Tibial nerve (tissue), 4 donors: Measurements from ENCODE around the gene STAB2. TPM values are rescaled to one million over a fixed set of nuclear protein-coding genes. Genes with fewer than 3 reads are reported as not detected.

Source experiments
- DNase-seq, 2 donors: peaks; one replicate each; pipeline ENCODE4 v3.0.0-alpha.2; 2019; ENCODE audit warnings: low spot score in 2 of 2
- H3K27ac ChIP-seq, 4 donors: fragments of 200-600 bp; sonication (generic) in 3 of 4; one replicate each; pipeline ENCODE4 v1.5.1; 2017 to 2019; ENCODE audit warnings: mild to moderate bottlenecking in 1 of 4
- H3K27me3 ChIP-seq, 2 donors: fragments of 200-600 bp; sonication (generic) in 1 of 2; one replicate each; pipeline versions ENCODE4 v1.5.1 to v1.6.0; 2017 to 2019
- H3K36me3 ChIP-seq, 3 donors: fragments of 200-600 bp; sonication (generic); one replicate each; pipeline ENCODE4 v1.5.1; 2018 to 2019
- H3K4me1 ChIP-seq, 4 donors: fragments of 200-600 bp; sonication (generic) in 3 of 4; one replicate each; pipeline ENCODE4 v1.5.1; 2017 to 2019
- H3K4me3 ChIP-seq, 4 donors: fragments of 200-600 bp; sonication (generic) in 3 of 4; one replicate each; pipeline ENCODE4 v1.5.1; 2017 to 2019; ENCODE audit warnings: mild to moderate bottlenecking in 1 of 4, moderate library complexity in 1 of 4
- H3K9me3 ChIP-seq, 4 donors: fragments of 200-600 bp; sonication (generic) in 3 of 4; one replicate each; pipeline ENCODE4 v1.5.1; 2017 to 2019
- EP300 ChIP-seq, 2 donors: sonication (generic); formaldehyde crosslinking; IDR thresholded peaks; one replicate each; pipeline ENCODE4 v1.6.1; 2017; ENCODE audit warnings: antibody characterized with exemption in 2 of 2, mild to moderate bottlenecking in 1 of 2
- POLR2A ChIP-seq, 2 donors: fragments of 450-650 bp; IDR thresholded peaks; one replicate each; pipeline ENCODE4 v1.6.1; 2017; ENCODE audit warnings: antibody characterized with exemption in 2 of 2, mild to moderate bottlenecking in 2 of 2, moderate library complexity in 2 of 2
- WGBS, 2 donors: methylation state at CpG; one replicate each; pipeline ENCODE4 v1.1.5; 2018; 5-methylcytosine and 5-hydroxymethylcytosine counted together
- total RNA-seq, 4 donors: library from RNA; depleted of rRNA; stranded (reverse); fragments of >200 nt; gene quantifications; one replicate each; pipeline ENCODE4 v1.1.0, GENCODE V29; 2016
- TF ChIP-seq, protein P1 (sequence below), 5 experiments: fragments of 200-600 bp in 3 of 5; fragments of 450-650 bp in 2 of 5; sonication (generic) in 3 of 5; IDR thresholded peaks; one replicate each; pipeline ENCODE4 v1.5.1; 2016 to 2019; ENCODE audit warnings: antibody characterized with exemption in 5 of 5, mild to moderate bottlenecking in 3 of 5, moderate library complexity in 2 of 5

The STAB2 gene
- total RNA-seq, 4 donors from 2014 or later, result 0.20 TPM; not detected in 3

DNA sequence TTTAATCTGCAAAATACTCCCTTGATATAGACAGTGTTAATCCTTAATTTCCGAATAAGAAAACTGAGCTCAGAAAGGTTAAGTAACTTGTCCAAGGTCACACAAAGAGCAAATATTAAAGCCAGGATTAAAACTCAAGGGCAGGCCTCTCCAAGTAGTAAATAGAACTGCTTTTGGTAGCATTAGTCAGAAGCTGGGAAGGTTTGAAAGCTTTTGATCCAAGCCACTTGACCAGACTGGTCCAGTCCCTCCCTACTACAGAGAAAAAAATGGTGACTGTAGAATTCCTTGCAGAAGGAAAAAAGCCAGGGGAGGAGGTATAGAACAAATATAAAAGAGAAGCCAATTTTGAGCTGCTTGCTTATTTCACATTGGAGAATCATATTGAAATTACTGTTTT is 142.4 kb downstream of the STAB2 start:
- Histone ChIP-seq H3K9me3 (peaks cover 0 to 9% (median 0%) of the 10 kb centered on the region in 4 donors), H3K27ac (no peak overlapping the region), H3K4me1 (no peaks in the 10 kb centered on the region), H3K36me3 (no peaks in the 10 kb centered on the region), H3K4me3 (no peak overlapping the region), H3K27me3 (no peaks in the 10 kb centered on the region)
- no peak for DNase-seq
- WGBS, 2 donors, result 67 to 82% methylated on average over 1 of the region's 1 CpG
- TF ChIP-seq EP300 (IDR thresholded peaks at IDR 0.05), result no peak

DNA sequence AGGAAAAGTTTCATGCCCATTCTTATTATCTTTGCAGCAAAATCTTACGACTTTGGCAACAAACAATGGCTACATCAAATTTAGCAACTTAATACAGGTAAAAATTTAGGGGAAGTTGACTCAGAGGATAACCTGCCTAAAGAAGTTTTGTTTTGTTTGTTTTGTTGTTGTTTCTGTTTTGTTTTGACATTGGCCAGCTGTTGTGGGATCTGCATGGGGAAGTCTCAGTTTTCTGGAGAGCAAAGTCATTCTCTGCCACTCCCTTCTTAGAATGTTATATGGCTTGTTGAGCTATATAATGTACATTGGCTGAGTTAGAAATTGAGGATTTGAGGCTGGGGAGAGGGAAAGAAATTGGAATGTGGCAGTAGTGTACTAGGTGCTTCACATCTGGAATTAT is 144.5 kb downstream of the STAB2 start:
- Histone ChIP-seq H3K4me1 (no peaks in the 10 kb centered on the region), H3K36me3 (no peaks in the 10 kb centered on the region), H3K27ac (no peak overlapping the region), H3K9me3 (peaks cover 0 to 9% (median 0%) of the 10 kb centered on the region in 4 donors), H3K27me3 (no peaks in the 10 kb centered on the region), H3K4me3 (no peak overlapping the region)
- no peak for TF ChIP-seq EP300 (IDR thresholded peaks at IDR 0.05)
- TF ChIP-seq, protein P1, sequence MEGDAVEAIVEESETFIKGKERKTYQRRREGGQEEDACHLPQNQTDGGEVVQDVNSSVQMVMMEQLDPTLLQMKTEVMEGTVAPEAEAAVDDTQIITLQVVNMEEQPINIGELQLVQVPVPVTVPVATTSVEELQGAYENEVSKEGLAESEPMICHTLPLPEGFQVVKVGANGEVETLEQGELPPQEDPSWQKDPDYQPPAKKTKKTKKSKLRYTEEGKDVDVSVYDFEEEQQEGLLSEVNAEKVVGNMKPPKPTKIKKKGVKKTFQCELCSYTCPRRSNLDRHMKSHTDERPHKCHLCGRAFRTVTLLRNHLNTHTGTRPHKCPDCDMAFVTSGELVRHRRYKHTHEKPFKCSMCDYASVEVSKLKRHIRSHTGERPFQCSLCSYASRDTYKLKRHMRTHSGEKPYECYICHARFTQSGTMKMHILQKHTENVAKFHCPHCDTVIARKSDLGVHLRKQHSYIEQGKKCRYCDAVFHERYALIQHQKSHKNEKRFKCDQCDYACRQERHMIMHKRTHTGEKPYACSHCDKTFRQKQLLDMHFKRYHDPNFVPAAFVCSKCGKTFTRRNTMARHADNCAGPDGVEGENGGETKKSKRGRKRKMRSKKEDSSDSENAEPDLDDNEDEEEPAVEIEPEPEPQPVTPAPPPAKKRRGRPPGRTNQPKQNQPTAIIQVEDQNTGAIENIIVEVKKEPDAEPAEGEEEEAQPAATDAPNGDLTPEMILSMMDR (IDR thresholded peaks at IDR 0.05), result no peak
- TF ChIP-seq POLR2A (IDR thresholded peaks at IDR 0.05), result no peak
- DNase-seq, result no peak
- WGBS, 2 donors, result 93 to 96% methylated on average over 1 of the region's 1 CpG

DNA sequence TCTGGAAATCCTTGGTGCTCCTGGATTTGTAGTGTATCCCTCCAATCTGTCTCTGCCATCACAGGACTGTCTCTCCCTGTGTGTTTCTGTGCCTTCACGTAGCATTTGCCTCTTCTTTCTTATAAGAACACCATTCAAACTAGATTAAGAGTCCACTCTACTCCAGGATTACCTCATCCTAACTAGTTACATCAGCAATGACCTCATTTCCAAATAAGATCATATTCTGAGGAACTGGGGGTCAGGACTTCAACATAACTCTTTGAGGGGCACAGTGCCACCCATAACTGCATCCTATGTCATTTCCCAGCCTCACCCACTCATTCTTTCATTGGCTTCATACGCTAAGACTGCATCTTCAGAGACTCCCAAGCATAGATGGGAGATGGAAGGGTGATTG is 147.8 kb downstream of the STAB2 start:
- Histone ChIP-seq H3K4me1 (no peaks in the 10 kb centered on the region), H3K9me3 (peaks cover 0 to 9% (median 0%) of the 10 kb centered on the region in 4 donors), H3K27me3 (no peaks in the 10 kb centered on the region), H3K36me3 (no peaks in the 10 kb centered on the region), H3K27ac (no peak overlapping the region), H3K4me3 (no peak overlapping the region)
- 76 to 78% methylated on average over 2 of the region's 2 CpGs for WGBS, 2 donors
- no peak for DNase-seq
- TF ChIP-seq, protein P1 (IDR thresholded peaks at IDR 0.05), result no peak
- TF ChIP-seq POLR2A (IDR thresholded peaks at IDR 0.05), result no peak
- TF ChIP-seq EP300 (IDR thresholded peaks at IDR 0.05), result no peak

DNA sequence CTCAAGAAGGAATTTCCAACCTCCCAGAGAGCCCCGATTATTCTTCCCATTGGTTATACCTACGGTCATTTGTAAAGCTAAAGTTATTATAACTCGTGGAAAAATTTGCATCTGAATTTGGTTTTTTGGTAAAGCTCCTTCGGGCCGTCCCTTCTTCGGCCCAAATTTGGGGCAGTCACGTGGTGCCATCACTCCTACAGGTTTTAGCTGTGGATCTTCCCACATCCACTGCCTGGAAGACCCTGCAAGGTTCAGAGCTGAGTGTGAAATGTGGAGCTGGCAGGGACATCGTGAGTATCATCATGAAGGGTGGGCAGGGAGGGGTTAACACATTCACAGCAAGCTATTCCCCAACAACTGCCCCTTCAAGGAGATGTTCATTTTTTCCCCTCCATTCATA is 148.2 kb downstream of the STAB2 start:
- no peak overlapping the region for H3K27ac ChIP-seq
- H3K9me3 ChIP-seq, result peaks cover 0 to 9% (median 0%) of the 10 kb centered on the region in 4 donors
- no peak for TF ChIP-seq POLR2A (IDR thresholded peaks at IDR 0.05)
- TF ChIP-seq EP300 (IDR thresholded peaks at IDR 0.05), result no peak
- TF ChIP-seq, protein P1 (IDR thresholded peaks at IDR 0.05), result no peak
- H3K36me3 ChIP-seq, result no peaks in the 10 kb centered on the region
- no peaks in the 10 kb centered on the region for H3K4me1 ChIP-seq
- no peaks in the 10 kb centered on the region for H3K27me3 ChIP-seq
- H3K4me3 ChIP-seq, result no peak overlapping the region
- no peak for DNase-seq
- 86 to 89% methylated on average over 8 of the region's 8 CpGs for WGBS, 2 donors

DNA sequence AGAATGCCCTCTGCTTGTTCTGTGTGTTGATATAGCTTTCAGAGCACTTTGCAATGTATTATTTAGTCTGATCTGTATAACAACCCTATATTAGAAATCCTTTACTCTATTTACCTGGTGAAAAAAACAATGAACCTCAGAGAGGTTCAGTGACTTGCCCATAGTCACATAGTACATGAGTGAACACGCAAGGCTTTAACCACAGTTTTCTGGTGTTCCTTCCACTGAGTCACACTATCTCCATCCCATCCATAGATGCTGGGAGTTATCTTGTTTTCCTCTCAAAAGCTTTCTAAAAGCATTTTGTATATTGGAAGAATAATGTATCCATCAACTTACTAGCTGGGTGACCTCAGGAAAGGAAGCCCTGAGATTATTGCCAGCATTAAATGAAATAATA is 149.5 kb downstream of the STAB2 start:
- H3K9me3 ChIP-seq, result no peaks in the 10 kb centered on the region
- no peak overlapping the region for H3K27ac ChIP-seq
- no peaks in the 10 kb centered on the region for H3K4me1 ChIP-seq
- DNase-seq, result no peak
- H3K27me3 ChIP-seq, result no peaks in the 10 kb centered on the region
- H3K36me3 ChIP-seq, result no peaks in the 10 kb centered on the region
- 97 to 100% methylated on average over 1 of the region's 1 CpG for WGBS, 2 donors
- TF ChIP-seq POLR2A (IDR thresholded peaks at IDR 0.05) (no peak), EP300 (IDR thresholded peaks at IDR 0.05) (no peak)
- TF ChIP-seq, protein P1 (IDR thresholded peaks at IDR 0.05), result no peak
- no peak overlapping the region for H3K4me3 ChIP-seq

DNA sequence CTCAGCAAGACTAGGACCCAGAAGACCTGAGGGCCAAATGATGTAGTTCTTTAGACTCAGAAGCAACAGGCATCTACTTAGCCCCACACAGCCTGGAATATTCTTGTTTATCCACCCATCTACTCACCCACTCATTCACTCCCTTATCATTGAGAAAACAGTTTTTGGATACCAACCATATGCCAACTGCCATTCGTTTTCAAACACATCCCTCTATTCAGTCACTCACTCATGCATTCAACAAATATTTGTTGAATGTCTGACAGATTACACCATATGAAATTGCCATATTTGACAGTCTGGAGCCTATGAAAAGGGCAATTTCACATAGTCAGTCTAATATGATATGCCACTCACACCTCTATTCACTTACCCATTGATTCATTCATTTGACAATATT is 150.8 kb downstream of the STAB2 start:
- H3K36me3 ChIP-seq, result no peaks in the 10 kb centered on the region
- no peaks in the 10 kb centered on the region for H3K9me3 ChIP-seq
- no peaks in the 10 kb centered on the region for H3K27me3 ChIP-seq
- H3K27ac ChIP-seq, result no peak overlapping the region
- H3K4me1 ChIP-seq, result no peaks in the 10 kb centered on the region
- no peak for DNase-seq
- TF ChIP-seq, protein P1 (IDR thresholded peaks at IDR 0.05), result no peak
- TF ChIP-seq POLR2A (IDR thresholded peaks at IDR 0.05) (no peak), EP300 (IDR thresholded peaks at IDR 0.05) (no peak)
- H3K4me3 ChIP-seq, result no peak overlapping the region
- WGBS, 2 donors, result 49 to 61% methylated on average over 1 of the region's 1 CpG
